ENCODE results near the gene HGD. TPM values are rescaled to one million over a fixed set of nuclear protein-coding genes. Genes with fewer than 3 reads are reported as not detected.

Gene HGD
- total and polyA plus RNA-seq, 2 of the 13 experiments (the other 11 are each of a cell fraction or from before 2014, with no cell fraction given), result 265 to 398 TPM

- no peak for TF ChIP-seq ZBED4 (CRISPR knock-in tag; IDR thresholded peaks at IDR 0.05; ENCODE audit: borderline replicate concordance)
- no peak for TF ChIP-seq PTBP1 (IDR thresholded peaks at IDR 0.05; ENCODE audit: low read depth, low read length, poor library complexity, severe bottlenecking)
- TF ChIP-seq ZNF766 (CRISPR knock-in tag; IDR thresholded peaks at IDR 0.05; ENCODE audit: borderline replicate concordance), result no peak
- TF ChIP-seq CTCF (CRISPR knock-in tag; IDR thresholded peaks at IDR 0.05), result no peak
- TF ChIP-seq ZNF367 (CRISPR knock-in tag; IDR thresholded peaks at IDR 0.05; ENCODE audit: borderline replicate concordance), result no peak
- TF ChIP-seq ZNF30 (CRISPR knock-in tag; IDR thresholded peaks at IDR 0.05), result no peak
- no peak for TF ChIP-seq ZNF615 (CRISPR knock-in tag; IDR thresholded peaks at IDR 0.05; ENCODE audit: borderline replicate concordance)
- no peak for TF ChIP-seq ZNF672 (CRISPR knock-in tag; IDR thresholded peaks at IDR 0.05)
- 0 out of 2 replicates have a peak, but pooled peaks have one; percentile 73 for TF ChIP-seq KDM3A (CRISPR knock-in tag; IDR thresholded peaks at IDR 0.05; ENCODE audit: low read depth)
- TF ChIP-seq IRX3 (CRISPR knock-in tag; IDR thresholded peaks at IDR 0.05; ENCODE audit: borderline replicate concordance, low read depth), result no peak
- TF ChIP-seq, protein P1, sequence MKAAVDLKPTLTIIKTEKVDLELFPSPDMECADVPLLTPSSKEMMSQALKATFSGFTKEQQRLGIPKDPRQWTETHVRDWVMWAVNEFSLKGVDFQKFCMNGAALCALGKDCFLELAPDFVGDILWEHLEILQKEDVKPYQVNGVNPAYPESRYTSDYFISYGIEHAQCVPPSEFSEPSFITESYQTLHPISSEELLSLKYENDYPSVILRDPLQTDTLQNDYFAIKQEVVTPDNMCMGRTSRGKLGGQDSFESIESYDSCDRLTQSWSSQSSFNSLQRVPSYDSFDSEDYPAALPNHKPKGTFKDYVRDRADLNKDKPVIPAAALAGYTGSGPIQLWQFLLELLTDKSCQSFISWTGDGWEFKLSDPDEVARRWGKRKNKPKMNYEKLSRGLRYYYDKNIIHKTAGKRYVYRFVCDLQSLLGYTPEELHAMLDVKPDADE (CRISPR knock-in tag; IDR thresholded peaks at IDR 0.05), result no peak
- TF ChIP-seq ATRX (CRISPR knock-in tag; IDR thresholded peaks at IDR 0.05; ENCODE audit: borderline replicate concordance), result no peak
- no peak for TF ChIP-seq AGO1 (IDR thresholded peaks at IDR 0.05; ENCODE audit: low read depth, low read length, poor library complexity, severe bottlenecking)
- no peak for TF ChIP-seq MTERF4 (CRISPR knock-in tag; IDR thresholded peaks at IDR 0.05)
- TF ChIP-seq KAT2B (IDR thresholded peaks at IDR 0.05; ENCODE audit: borderline replicate concordance, low read depth, low read length), result no peak
- no peak for TF ChIP-seq MEIS1 (CRISPR knock-in tag; IDR thresholded peaks at IDR 0.05; ENCODE audit: borderline replicate concordance)
- TF ChIP-seq RBAK (CRISPR knock-in tag; IDR thresholded peaks at IDR 0.05), result peak; percentile 64; the same call in 1 of the 2 replicates
- no peak for TF ChIP-seq ZNF788 (CRISPR knock-in tag; IDR thresholded peaks at IDR 0.05; ENCODE audit: borderline replicate concordance)
Observed at GRCh38 chr3:120682095-120682681, at the start of gene HGD (continued).

Measured in HepG2 (cell line).